ENCODE measurements around the gene MACC1. TPM values are rescaled to one million over a fixed set of nuclear protein-coding genes. Genes with fewer than 3 reads are reported as not detected.

Gene MACC1
- total and polyA plus RNA-seq, 9 of the 15 experiments (the other 6 are each of a cell fraction or from before 2014, with no cell fraction given) = 5.9 to 30.2 (median 10.4) TPM

DNA sequence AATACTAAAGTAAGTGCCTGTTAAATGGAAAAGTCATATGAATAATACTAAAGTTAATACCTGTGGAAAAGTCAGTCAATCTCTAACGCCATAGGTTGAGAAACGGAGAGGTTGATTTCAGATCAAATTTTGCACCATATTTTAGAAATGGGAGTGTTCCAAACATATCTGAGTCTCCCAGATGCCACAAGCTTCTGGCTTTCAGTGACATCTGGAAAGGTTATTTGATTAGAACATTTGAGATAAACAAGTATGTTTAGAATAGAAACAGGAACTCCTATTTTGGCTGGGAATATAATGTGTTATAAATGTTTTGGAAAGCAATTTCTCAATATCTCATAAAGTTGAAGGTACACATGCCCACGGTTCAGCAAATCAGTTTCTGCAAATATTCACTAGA, 5.8 kb downstream of the MACC1 start (continued):
- TF ChIP-seq ATF1 (CRISPR knock-in tag; IDR thresholded peaks at IDR 0.05) = no peak
- TF ChIP-seq ATF1 (tag; IDR thresholded peaks at IDR 0.05) = no peak
- TF ChIP-seq POLR2AphosphoS5 (IDR thresholded peaks at IDR 0.05; ENCODE audit: control insufficient read depth, insufficient read depth, low read depth, low read length) = 0 out of 2 replicates have a peak, but pooled peaks have one; percentile 25
- peak in 1 of 2 experiments; percentile 57; a peak in 1 of 4 replicates for TF ChIP-seq TRIM24 (IDR thresholded peaks at IDR 0.05)
- TF ChIP-seq MTA2 (IDR thresholded peaks at IDR 0.05; ENCODE audit: low read depth) = 0 out of 2 replicates have a peak, but pooled peaks have one; percentile 48
- TF ChIP-seq, protein P1, sequence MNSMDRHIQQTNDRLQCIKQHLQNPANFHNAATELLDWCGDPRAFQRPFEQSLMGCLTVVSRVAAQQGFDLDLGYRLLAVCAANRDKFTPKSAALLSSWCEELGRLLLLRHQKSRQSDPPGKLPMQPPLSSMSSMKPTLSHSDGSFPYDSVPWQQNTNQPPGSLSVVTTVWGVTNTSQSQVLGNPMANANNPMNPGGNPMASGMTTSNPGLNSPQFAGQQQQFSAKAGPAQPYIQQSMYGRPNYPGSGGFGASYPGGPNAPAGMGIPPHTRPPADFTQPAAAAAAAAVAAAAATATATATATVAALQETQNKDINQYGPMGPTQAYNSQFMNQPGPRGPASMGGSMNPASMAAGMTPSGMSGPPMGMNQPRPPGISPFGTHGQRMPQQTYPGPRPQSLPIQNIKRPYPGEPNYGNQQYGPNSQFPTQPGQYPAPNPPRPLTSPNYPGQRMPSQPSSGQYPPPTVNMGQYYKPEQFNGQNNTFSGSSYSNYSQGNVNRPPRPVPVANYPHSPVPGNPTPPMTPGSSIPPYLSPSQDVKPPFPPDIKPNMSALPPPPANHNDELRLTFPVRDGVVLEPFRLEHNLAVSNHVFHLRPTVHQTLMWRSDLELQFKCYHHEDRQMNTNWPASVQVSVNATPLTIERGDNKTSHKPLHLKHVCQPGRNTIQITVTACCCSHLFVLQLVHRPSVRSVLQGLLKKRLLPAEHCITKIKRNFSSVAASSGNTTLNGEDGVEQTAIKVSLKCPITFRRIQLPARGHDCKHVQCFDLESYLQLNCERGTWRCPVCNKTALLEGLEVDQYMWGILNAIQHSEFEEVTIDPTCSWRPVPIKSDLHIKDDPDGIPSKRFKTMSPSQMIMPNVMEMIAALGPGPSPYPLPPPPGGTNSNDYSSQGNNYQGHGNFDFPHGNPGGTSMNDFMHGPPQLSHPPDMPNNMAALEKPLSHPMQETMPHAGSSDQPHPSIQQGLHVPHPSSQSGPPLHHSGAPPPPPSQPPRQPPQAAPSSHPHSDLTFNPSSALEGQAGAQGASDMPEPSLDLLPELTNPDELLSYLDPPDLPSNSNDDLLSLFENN (IDR thresholded peaks at IDR 0.05; ENCODE audit: low read depth in 2 of 2, low read length in 2 of 2) = 0 out of 4 replicates have a peak, but pooled peaks of 1 of the 2 experiments have one; percentile 24
- peak in 1 of 2 experiments; percentile 57; a peak in 1 of 4 replicates for TF ChIP-seq TBL1XR1 (IDR thresholded peaks at IDR 0.05; ENCODE audit: low read length in 2 of 2)
- TF ChIP-seq, protein P2, sequence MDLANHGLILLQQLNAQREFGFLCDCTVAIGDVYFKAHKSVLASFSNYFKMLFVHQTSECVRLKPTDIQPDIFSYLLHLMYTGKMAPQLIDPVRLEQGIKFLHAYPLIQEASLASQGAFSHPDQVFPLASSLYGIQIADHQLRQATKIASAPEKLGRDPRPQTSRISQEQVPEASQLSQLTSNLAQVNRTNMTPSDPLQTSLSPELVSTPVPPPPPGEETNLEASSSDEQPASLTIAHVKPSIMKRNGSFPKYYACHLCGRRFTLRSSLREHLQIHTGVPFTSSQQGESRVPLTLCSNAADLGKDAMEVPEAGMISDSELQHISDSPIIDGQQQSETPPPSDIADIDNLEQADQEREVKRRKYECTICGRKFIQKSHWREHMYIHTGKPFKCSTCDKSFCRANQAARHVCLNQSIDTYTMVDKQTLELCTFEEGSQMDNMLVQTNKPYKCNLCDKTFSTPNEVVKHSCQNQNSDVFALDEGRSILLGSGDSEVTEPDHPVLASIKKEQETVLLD (IDR thresholded peaks at IDR 0.05) = no peak
- TF ChIP-seq FOXJ3 (CRISPR knock-in tag; IDR thresholded peaks at IDR 0.05) = no peak
- no peak for TF ChIP-seq GABPB1 (CRISPR knock-in tag; IDR thresholded peaks at IDR 0.05)
- TF ChIP-seq TEAD4 (IDR thresholded peaks at IDR 0.05; ENCODE audit: low read length) = peak; percentile 90
- no peak for TF ChIP-seq TEAD4 (CRISPR knock-in tag; IDR thresholded peaks at IDR 0.05; ENCODE audit: borderline replicate concordance)
- no peak for TF ChIP-seq HOXB6 (CRISPR knock-in tag; IDR thresholded peaks at IDR 0.05; ENCODE audit: borderline replicate concordance)
- TF ChIP-seq KDM2B (CRISPR knock-in tag; IDR thresholded peaks at IDR 0.05) = no peak
- 0 out of 2 replicates have a peak, but pooled peaks have one; percentile 25 for TF ChIP-seq DPF2 (IDR thresholded peaks at IDR 0.05)
- TF ChIP-seq NR2C2 (CRISPR knock-in tag; IDR thresholded peaks at IDR 0.05) = no peak
- TF ChIP-seq NR2C2 (tag; IDR thresholded peaks at IDR 0.05) = no peak
- 0 out of 2 replicates have a peak, but pooled peaks have one; percentile 26 for TF ChIP-seq SMARCC2 (IDR thresholded peaks at IDR 0.05; ENCODE audit: low read depth)
- TF ChIP-seq EP300 (IDR thresholded peaks at IDR 0.05; ENCODE audit: low read length) = peak; percentile 62; the same call in 1 of the 2 replicates
- TF ChIP-seq RCOR1 (IDR thresholded peaks at IDR 0.05; ENCODE audit: borderline replicate concordance in 1 of 2, low read depth in 2 of 2, low read length in 2 of 2) = 0 out of 4 replicates have a peak, but pooled peaks of 1 of the 2 experiments have one; percentile 6
- no peak for TF ChIP-seq ESRRA (IDR thresholded peaks at IDR 0.05; ENCODE audit: borderline replicate concordance, low read depth)
- TF ChIP-seq STAT5A (IDR thresholded peaks at IDR 0.05; ENCODE audit: borderline replicate concordance, low read length) = peak; percentile 39; the same call in 1 of the 2 replicates
- peak; percentile 60; the same call in 1 of the 2 replicates for TF ChIP-seq SMARCA4 (IDR thresholded peaks at IDR 0.05)
- TF ChIP-seq ZKSCAN3 (CRISPR knock-in tag; IDR thresholded peaks at IDR 0.05) = no peak
- 0 out of 2 replicates have a peak, but pooled peaks have one; percentile 36 for TF ChIP-seq SPI1 (IDR thresholded peaks at IDR 0.05; ENCODE audit: borderline replicate concordance, low read depth, low read length)
- TF ChIP-seq CBFA2T3 (IDR thresholded peaks at IDR 0.05) = peak; percentile 82
- TF ChIP-seq POLR2H (tag; IDR thresholded peaks at IDR 0.05; ENCODE audit: low read depth) = 0 out of 2 replicates have a peak, but pooled peaks have one; percentile 34
- no peak for TF ChIP-seq CREBBP (IDR thresholded peaks at IDR 0.05; ENCODE audit: low read depth, low read length)
- TF ChIP-seq XRCC4 (IDR thresholded peaks at IDR 0.05; ENCODE audit: extremely low read depth, insufficient read depth, insufficient read length) = no peak
